CD14-positive monocyte (primary cell): ENCODE measurements around the gene TNNT3. TPM values are rescaled to one million over a fixed set of nuclear protein-coding genes. Genes with fewer than 3 reads are reported as not detected.

ENCODE experiments used
- DNase-seq, 3 donors: peaks; one replicate each; pipeline ENCODE4 v3.0.0-alpha.2; 2011 to 2022
- H2AFZ ChIP-seq: 2 replicates; pipeline ENCODE4 v1.6.0; 2012; ENCODE audit warnings: mild to moderate bottlenecking, low read depth, low read length, inconsistent platforms; ENCODE audit not compliant: insufficient read depth, poor library complexity, severe bottlenecking
- H3K27ac ChIP-seq, 2 donors: 1 replicate in 1 of 2; 2 replicates in 1 of 2; pipeline ENCODE4 v1.5.1; 2012 to 2013; ENCODE audit warnings: low read length in 2 of 2, control low read depth in 1 of 2, inconsistent platforms in 1 of 2, low read depth in 1 of 2, mild to moderate bottlenecking in 1 of 2
- H3K27me3 ChIP-seq, 2 donors: one replicate each; pipeline versions ENCODE4 v1.6.0 to v1.6.1; 2011 to 2013; ENCODE audit warnings: low read length in 2 of 2; ENCODE audit not compliant: control insufficient read depth in 2 of 2, insufficient read depth in 2 of 2
- H3K36me3 ChIP-seq, 2 donors: replicated peaks in 1 of 2; 1 replicate in 1 of 2; 2 replicates in 1 of 2; pipeline versions ENCODE4 v1.5.1 to v1.6.1; 2012 to 2013; ENCODE audit warnings: low read length in 2 of 2, control low read depth in 1 of 2, inconsistent platforms in 1 of 2, mild to moderate bottlenecking in 1 of 2; ENCODE audit not compliant: insufficient read depth in 2 of 2, control insufficient read depth in 1 of 2
- H3K4me1 ChIP-seq, 2 donors: 1 replicate in 1 of 2; 2 replicates in 1 of 2; pipeline versions ENCODE4 v1.5.1 to v1.6.1; 2012 to 2013; ENCODE audit warnings: low read length in 2 of 2, control low read depth in 1 of 2, inconsistent platforms in 1 of 2, mild to moderate bottlenecking in 1 of 2, moderate library complexity in 1 of 2; ENCODE audit not compliant: insufficient read depth in 2 of 2, control insufficient read depth in 1 of 2
- H3K4me2 ChIP-seq: replicated peaks from 2 replicates; pipeline ENCODE3; 2012; ENCODE audit warnings: low read length, moderate library complexity, mild to moderate bottlenecking; ENCODE audit not compliant: poor library complexity, severe bottlenecking; ENCODE audit errors: extremely low read depth
- H3K4me3 ChIP-seq, 3 experiments: fragments of 200-600 bp in 1 of 3; sonication (generic) in 1 of 3; replicated peaks in 1 of 3; 1 replicate in 2 of 3; 2 replicates in 1 of 3; pipeline ENCODE4 v1.5.1; 2011 to 2013; ENCODE audit warnings: low read length in 3 of 3, mild to moderate bottlenecking in 3 of 3, control low read depth in 2 of 3, low read depth in 2 of 3, inconsistent platforms in 1 of 3, moderate library complexity in 1 of 3
- H3K79me2 ChIP-seq: 2 replicates; pipeline ENCODE4 v1.6.0; 2012; ENCODE audit warnings: mild to moderate bottlenecking, control low read depth, inconsistent platforms, low read length, moderate library complexity; ENCODE audit not compliant: insufficient read depth
- H3K9ac ChIP-seq: 2 replicates; pipeline ENCODE4 v1.6.0; 2017; ENCODE audit warnings: low read length, mild to moderate bottlenecking; ENCODE audit not compliant: insufficient read depth, poor library complexity, severe bottlenecking
- H3K9me3 ChIP-seq, 2 donors: replicated peaks in 1 of 2; 1 replicate in 1 of 2; 2 replicates in 1 of 2; pipeline versions ENCODE4 v1.5.1 to v1.6.1; 2012 to 2013; ENCODE audit warnings: low read length in 2 of 2, control low read depth in 1 of 2; ENCODE audit not compliant: control insufficient read depth in 1 of 2, insufficient read depth in 1 of 2
- H4K20me1 ChIP-seq: 2 replicates; pipeline ENCODE4 v1.6.0; 2012; ENCODE audit warnings: mild to moderate bottlenecking, low read length, control low read depth, moderate library complexity; ENCODE audit not compliant: insufficient read depth
- H3K27ac Mint-ChIP-seq, 7 donors: one replicate each; pipeline ENCODE4 v1.8.0; 2020; ENCODE audit warnings: mild to moderate bottlenecking in 7 of 7, mixed read lengths in 7 of 7, moderate library complexity in 6 of 7, inconsistent platforms in 2 of 7
- H3K27me3 Mint-ChIP-seq, 3 donors: one replicate each; pipeline ENCODE4 v1.8.0; 2021 to 2022; ENCODE audit warnings: low read depth in 3 of 3, mild to moderate bottlenecking in 3 of 3, mixed read lengths in 3 of 3, moderate library complexity in 3 of 3, inconsistent platforms in 1 of 3
- H3K36me3 Mint-ChIP-seq, 2 donors: one replicate each; pipeline ENCODE4 v1.8.0; 2020; ENCODE audit warnings: mixed read lengths in 2 of 2, inconsistent platforms in 1 of 2, mild to moderate bottlenecking in 1 of 2
- H3K4me1 Mint-ChIP-seq: one replicate; pipeline ENCODE4 v1.8.0; 2020; ENCODE audit warnings: mild to moderate bottlenecking, mixed read lengths
- H3K4me3 Mint-ChIP-seq, 2 donors: one replicate each; pipeline ENCODE4 v1.8.0; 2020; ENCODE audit warnings: mild to moderate bottlenecking in 2 of 2, mixed read lengths in 2 of 2, moderate library complexity in 1 of 2
- H3K9me3 Mint-ChIP-seq, 7 donors: one replicate each; pipeline ENCODE4 v1.8.0; 2020 to 2022; ENCODE audit warnings: mixed read lengths in 7 of 7, mild to moderate bottlenecking in 6 of 7, moderate library complexity in 6 of 7, inconsistent platforms in 2 of 7
- CTCF ChIP-seq: fragments of 200-600 bp; IDR thresholded peaks from one replicate; pipeline ENCODE4 v1.8.0; 2022; ENCODE audit warnings: antibody characterized with exemption, mild to moderate bottlenecking
- WGBS: methylation state at CpG from one replicate; pipeline ENCODE4 v1.1.5; 2013; ENCODE audit warnings: missing lambda C conversion rate; ENCODE audit not compliant: insufficient coverage; 5-methylcytosine and 5-hydroxymethylcytosine counted together
- intact Hi-C, 2 donors: fragments of 100-400 bp; cut with micrococcal nuclease; formaldehyde crosslinking; loops; one replicate each; pipeline versions ENCODE4 v1.15.0 to v1.15.1; 2023
- polyA plus RNA-seq, 3 donors: library from polyadenylated mRNA; depleted of rRNA in 1 of 3; unstranded in 2 of 3; stranded (reverse) in 1 of 3; fragments of 300-500 nt in 2 of 3; fragments of >200 nt in 1 of 3; fragmentation: Illumina TruSeq in 2 of 3; gene quantifications; 1 replicate in 2 of 3; 2 replicates in 1 of 3; pipeline ENCODE4 v1.2.3, GENCODE V29; 2012 to 2021

The TNNT3 gene
- polyA plus RNA-seq, 3 donors: 1.4 TPM; not detected in 2

GRCh38 chr11:1930462-1930830, 10.9 kb downstream of the TNNT3 start:
- Mint-ChIP-seq H3K4me3 (no peak overlapping the region), H3K36me3 (no peaks in the 10 kb centered on the region), H3K4me1 (peaks cover 20% of the 10 kb centered on the region), H3K9me3 (peaks cover 0 to 3% (median 0%) of the 10 kb centered on the region in 7 donors), H3K27me3 (peaks cover 10 to 34% (median 18%) of the 10 kb centered on the region in 3 donors), H3K27ac (no peak overlapping the region)
- 89% methylated on average over 7 of the region's 9 CpGs for WGBS
- Histone ChIP-seq H4K20me1 (no peaks in the 10 kb centered on the region), H3K4me3 (no peak overlapping the region), H3K27me3 (peaks cover 0 to 4% of the 10 kb centered on the region in 2 donors), H2AFZ (no peak overlapping the region), H3K4me1 (peaks cover 9 to 21% of the 10 kb centered on the region in 2 donors), H3K9ac (no peak overlapping the region), H3K79me2 (no peaks in the 10 kb centered on the region), H3K4me2 (no peak overlapping the region), H3K36me3 (no peaks in the 10 kb centered on the region), H3K9me3 (no peaks in the 10 kb centered on the region), H3K27ac (no peak overlapping the region)
- TF ChIP-seq CTCF: no peak
- intact Hi-C loops: no loop called here
- no peak for DNase-seq

GRCh38 chr11:1931341-1932104, 12.0 kb downstream of the TNNT3 start:
- Histone ChIP-seq H3K4me3 (no peak overlapping the region), H3K79me2 (no peaks in the 10 kb centered on the region), H3K27me3 (peaks cover 0 to 4% of the 10 kb centered on the region in 2 donors), H3K36me3 (no peaks in the 10 kb centered on the region), H3K4me1 (peaks cover 9 to 15% of the 10 kb centered on the region in 2 donors), H3K4me2 (peak overlapping the region; percentile 8), H3K9ac (no peak overlapping the region), H4K20me1 (no peaks in the 10 kb centered on the region), H2AFZ (peak overlapping the region; percentile 6), H3K9me3 (no peaks in the 10 kb centered on the region), H3K27ac (no peak overlapping the region)
- intact Hi-C loops: no loop called here
- TF ChIP-seq CTCF: no peak
- Mint-ChIP-seq H3K4me1 (peaks cover 16% of the 10 kb centered on the region), H3K27me3 (peaks cover 10 to 31% (median 16%) of the 10 kb centered on the region in 3 donors), H3K9me3 (peaks cover 0 to 3% (median 0%) of the 10 kb centered on the region in 7 donors), H3K4me3 (peak overlapping the region in 1 of 2 donors; percentile 68), H3K36me3 (no peaks in the 10 kb centered on the region), H3K27ac (peak overlapping the region in 1 of 7 donors; percentile 43)
- WGBS: 11% methylated on average over 8 of the region's 18 CpGs
- peak in 2 of 3 donors; percentile 17 to 33 for DNase-seq
